UCSD-AML1 (cell line): ENCODE results near the gene SCYGR4.

ENCODE experiments used
- DNase-seq: peaks from one replicate; lab custom pipeline; 2025; ENCODE audit not compliant: unreplicated experiment; lab: John Stamatoyannopoulos, UW

The SCYGR4 gene

GRCh38 chr2:227613272-227613660 lies 4.0 kb upstream of the SCYGR4 start:
- no peak for DNase-seq

- no peak for DNase-seq
Measured at GRCh38 chr2:227614246-227614645, 3.1 kb upstream of the SCYGR4 start.

GRCh38 chr2:227614740-227615139 lies 2.6 kb upstream of the SCYGR4 start, which contains the start of gene SCYGR3:
Gene SCYGR3, minus strand, starts transcription at chr2:227614840. Its CDS starts 0 bp downstream, at chr2:227614840.
- no peak for DNase-seq

GRCh38 chr2:227615181-227615580 lies 2.1 kb upstream of the SCYGR4 start:
- no peak for DNase-seq

GRCh38 chr2:227615906-227616305 lies 1.4 kb upstream of the SCYGR4 start:
- DNase-seq: no peak

GRCh38 chr2:227616631-227617030 lies 667 bp upstream of the SCYGR4 start:
- DNase-seq: no peak

GRCh38 chr2:227623226-227623625 lies 5.9 kb downstream of the SCYGR4 start:
- DNase-seq: no peak

- no peak for DNase-seq
Measured at GRCh38 chr2:227625420-227625819, 8.1 kb downstream of the SCYGR4 start.

GRCh38 chr2:227626580-227627151 lies 9.4 kb downstream of the SCYGR4 start:
- DNase-seq: no peak

GRCh38 chr2:227627769-227628168 lies 10.5 kb downstream of the SCYGR4 start:
- no peak for DNase-seq

GRCh38 chr2:227629435-227629834 lies 12.1 kb downstream of the SCYGR4 start:
- no peak for DNase-seq

GRCh38 chr2:227630322-227630721 lies 13.0 kb downstream of the SCYGR4 start:
- DNase-seq: no peak

GRCh38 chr2:227632827-227633226 lies 15.5 kb downstream of the SCYGR4 start:
- DNase-seq: no peak

- no peak for DNase-seq
Measured at GRCh38 chr2:227634201-227634600, 16.9 kb downstream of the SCYGR4 start.

- no peak for DNase-seq
Measured at GRCh38 chr2:227642656-227643055, 25.4 kb downstream of the SCYGR4 start.

- no peak for DNase-seq
Measured at GRCh38 chr2:227643990-227644551, 26.8 kb downstream of the SCYGR4 start.

- DNase-seq: no peak
Measured at GRCh38 chr2:227653419-227653818, 36.1 kb downstream of the SCYGR4 start.

- DNase-seq: no peak
Measured at GRCh38 chr2:227654426-227654825, 37.1 kb downstream of the SCYGR4 start.

GRCh38 chr2:227655454-227655853 lies 38.2 kb downstream of the SCYGR4 start:
- no peak for DNase-seq

- DNase-seq: no peak
Measured at GRCh38 chr2:227657199-227657845, 40.0 kb downstream of the SCYGR4 start.

GRCh38 chr2:227661025-227661649 lies 43.8 kb downstream of the SCYGR4 start:
- no peak for DNase-seq

- DNase-seq: no peak
Measured at GRCh38 chr2:227661827-227662226, 44.5 kb downstream of the SCYGR4 start.
